A673 (cell line): ENCODE data around the gene AJUBA. TPM values are rescaled to one million over a fixed set of nuclear protein-coding genes. Genes with fewer than 3 reads are reported as not detected.

Experiments used
- BruUV-seq: library from RNA; stranded (reverse); fragments of 400-500 nt; replicated peaks from 2 replicates; lab custom pipeline; 2021; lab: Mats Ljungman, UMichigan
- CTCF ChIA-PET: fragments of 300-600 bp; sonication (Branson Sonifier 250); formaldehyde crosslinking; loops from one replicate; lab custom pipeline; 2022; ENCODE audit warnings: antibody characterized with exemption; lab: Charles Lee
- POLR2A ChIA-PET: fragments of 300-600 bp; sonication (Branson Sonifier 250); formaldehyde crosslinking; loops from one replicate; lab custom pipeline; 2022; ENCODE audit warnings: antibody characterized with exemption; ENCODE audit not compliant: low non-redundant PET; lab: Charles Lee
- DNase-seq: peaks from one replicate; pipeline ENCODE4 v3.0.0-alpha.2; 2015; ENCODE audit warnings: low spot score
- H3K27ac ChIP-seq: fragments of 200-600 bp; sonication (generic); 2 replicates; pipeline ENCODE4 v1.5.1; 2016; ENCODE audit warnings: mixed run types, low read depth, mild to moderate bottlenecking, mixed read lengths, antibody characterized with exemption, low read length; ENCODE audit not compliant: poor library complexity, severe bottlenecking
- H3K27me3 ChIP-seq: fragments of 200-600 bp; sonication (generic); replicated peaks from 2 replicates; pipeline ENCODE4 v1.6.1; 2017; ENCODE audit warnings: mixed run types, low read depth, mild to moderate bottlenecking, mixed read lengths, antibody characterized with exemption, low read length; ENCODE audit not compliant: insufficient read depth, poor library complexity
- H3K36me3 ChIP-seq: fragments of 200-600 bp; sonication (generic); 2 replicates; pipeline ENCODE4 v1.6.1; 2016; ENCODE audit warnings: mixed run types, mild to moderate bottlenecking, mixed read lengths, antibody characterized with exemption, low read length; ENCODE audit not compliant: insufficient read depth, poor library complexity, severe bottlenecking
- H3K4me1 ChIP-seq: fragments of 200-600 bp; sonication (generic); 2 replicates; pipeline ENCODE4 v1.6.1; 2017; ENCODE audit warnings: mixed run types, mild to moderate bottlenecking, mixed read lengths, antibody characterized with exemption, low read length; ENCODE audit not compliant: insufficient read depth, poor library complexity, severe bottlenecking
- H3K4me3 ChIP-seq: fragments of 200-600 bp; sonication (generic); 2 replicates; pipeline ENCODE4 v1.5.1; 2016; ENCODE audit warnings: low read depth, mixed run types, mild to moderate bottlenecking, mixed read lengths, low read length; ENCODE audit not compliant: poor library complexity, severe bottlenecking
- H3K9me3 ChIP-seq: fragments of 200-600 bp; sonication (generic); 2 replicates; pipeline ENCODE4 v1.6.1; 2016; ENCODE audit warnings: mixed run types, low read depth, mild to moderate bottlenecking, mixed read lengths, antibody characterized with exemption, low read length; ENCODE audit not compliant: poor library complexity, severe bottlenecking
- CTCF ChIP-seq: fragments of 300-800, 200-600 bp; sonication (generic); conservative IDR thresholded peaks from 2 replicates; pipeline ENCODE4 v1.5.1; 2017; ENCODE audit warnings: low read depth, mild to moderate bottlenecking, antibody characterized with exemption, low read length, moderate library complexity, mixed read lengths
- EZH2 ChIP-seq: fragments of 200-600 bp; sonication (generic); IDR thresholded peaks from 2 replicates; pipeline ENCODE4 v1.6.1; 2017; ENCODE audit warnings: borderline replicate concordance, low read depth, mild to moderate bottlenecking, mixed read lengths, antibody characterized with exemption, low read length; ENCODE audit not compliant: poor library complexity, severe bottlenecking
- intact Hi-C: fragments of 100-400 bp; cut with micrococcal nuclease; formaldehyde crosslinking; loops from one replicate; pipeline ENCODE4 v1.10.0; 2022; ENCODE audit not compliant: unreplicated experiment
- total RNA-seq: library from RNA; stranded (reverse); gene quantifications from 2 replicates; pipeline ENCODE4 v1.2.3, GENCODE V29; 2021

Gene AJUBA
- total RNA-seq, 1 experiment from 2014 or later = 43.6 TPM

GRCh38 chr14:22923746-22924145 is 58.6 kb downstream of the AJUBA start:
- TF ChIP-seq EZH2 = no peak
- TF ChIP-seq CTCF = no peak

GRCh38 chr14:22922294-22922693 is 60.1 kb downstream of the AJUBA start:
- CTCF ChIA-PET = no interaction called here

More at GRCh38 chr14:22923746-22924145, 58.6 kb downstream of the AJUBA start:
- Histone ChIP-seq H3K9me3 (no peaks in the 10 kb centered on the region), H3K4me3 (no peak overlapping the region), H3K27ac (peak overlapping the region; percentile 17), H3K4me1 (peaks cover 44% of the 10 kb centered on the region), H3K36me3 (peaks cover 71% of the 10 kb centered on the region), H3K27me3 (no peaks in the 10 kb centered on the region)
- POLR2A ChIA-PET = no interaction called here
- intact Hi-C loops = no loop called here
- no TSS peak for BruUV-seq
- DNase-seq = no peak
- CTCF ChIA-PET = no interaction called here

More at GRCh38 chr14:22922294-22922693, 60.1 kb downstream of the AJUBA start:
- Histone ChIP-seq H3K9me3 (no peaks in the 10 kb centered on the region), H3K27me3 (no peaks in the 10 kb centered on the region), H3K36me3 (peaks cover 69% of the 10 kb centered on the region), H3K4me3 (no peak overlapping the region), H3K4me1 (peaks cover 33% of the 10 kb centered on the region), H3K27ac (peak overlapping the region; percentile 49)
- TF ChIP-seq EZH2 (no peak), CTCF (no peak)
- intact Hi-C loops = no loop called here
- BruUV-seq = no TSS peak
- DNase-seq = no peak
- POLR2A ChIA-PET = no interaction called here

Other genes starting within 250 kb of the AJUBA start
- 103 and 107 TPM in 2 replicates for gene OXA1L, start 215.9 kb downstream of the AJUBA start, total RNA-seq
- gene SLC7A7, start 167.1 kb downstream of the AJUBA start, total RNA-seq = 1.9 and 2.3 TPM in 2 replicates
- gene MRPL52, start 152.7 kb downstream of the AJUBA start, total RNA-seq = 169 and 187 TPM in 2 replicates
- gene MMP14, start 146.0 kb downstream of the AJUBA start, total RNA-seq = 91.3 and 110 TPM in 2 replicates
- gene LRP10, start 110.8 kb downstream of the AJUBA start, total RNA-seq = 7.8 and 11.8 TPM in 2 replicates
- gene REM2, start 99.3 kb downstream of the AJUBA start, total RNA-seq = 0.15 TPM in 1 of 2 replicates, not detected in the other
- 105 and 118 TPM in 2 replicates for gene RBM23, start 63.4 kb downstream of the AJUBA start, total RNA-seq
- 244 and 273 TPM in 2 replicates for gene PRMT5, start 53.2 kb downstream of the AJUBA start, total RNA-seq
- gene HAUS4, start 25.5 kb downstream of the AJUBA start, total RNA-seq = 62.7 and 73.9 TPM in 2 replicates
- 9.9 and 10.8 TPM in 2 replicates for gene C14orf93, start 27.6 kb upstream of the AJUBA start, total RNA-seq
- 491 and 500 TPM in 2 replicates for gene PSMB5, start 52.3 kb upstream of the AJUBA start, total RNA-seq
- not detected in 2 replicates for gene PSMB11, start 59.7 kb upstream of the AJUBA start, total RNA-seq
- 44.8 and 47.0 TPM in 2 replicates for gene CDH24, start 75.0 kb upstream of the AJUBA start, total RNA-seq
- 325 and 339 TPM in 2 replicates for gene ACIN1, start 112.6 kb upstream of the AJUBA start, total RNA-seq
- 50.3 and 54.5 TPM in 2 replicates for gene C14orf119, start 113.0 kb upstream of the AJUBA start, total RNA-seq
- gene CIROP, start 122.4 kb upstream of the AJUBA start, total RNA-seq = not detected in 2 replicates
- not detected in 2 replicates for gene CEBPE, start 136.7 kb upstream of the AJUBA start, total RNA-seq
- gene SLC7A8, start 201.1 kb upstream of the AJUBA start, total RNA-seq = 18.3 and 24.8 TPM in 2 replicates